H1 (cell line): Measurements from ENCODE around the gene MAP3K13. TPM values are rescaled to one million over a fixed set of nuclear protein-coding genes. Genes with fewer than 3 reads are reported as not detected.

ENCODE experiments used
- CTCF ChIA-PET: fragments of 300-600 bp; sonication (Branson Sonifier 250); formaldehyde crosslinking; loops from one replicate; lab custom pipeline; 2021; ENCODE audit not compliant: partially characterized antibody; lab: Charles Lee
- POLR2A ChIA-PET: fragments of 300-600 bp; sonication (Branson Sonifier 250); formaldehyde crosslinking; loops from one replicate; lab custom pipeline; 2021; ENCODE audit warnings: inconsistent platforms; ENCODE audit not compliant: partially characterized antibody; lab: Charles Lee
- DNase-seq, 2 experiments: peaks; one replicate each; pipeline versions ENCODE4 v3.0.0 to v3.0.0-alpha.2; 2010 to 2022; ENCODE audit warnings: low spot score in 2 of 2, low read depth in 1 of 2, mixed read lengths in 1 of 2
- FAIRE-seq: peaks from 2 replicates; lab custom pipeline; 2011; peaks lifted over from hg19 to GRCh38; lab: Jason Lieb, UNC
- H2AFZ ChIP-seq: 2 replicates; pipeline ENCODE4 v1.8.1; 2012; ENCODE audit warnings: low read length, inconsistent platforms
- H2AK5ac ChIP-seq: 2 replicates; pipeline ENCODE4 v1.6.1; 2013; ENCODE audit warnings: low read depth, low read length
- H2BK120ac ChIP-seq: replicated peaks from 2 replicates; pipeline ENCODE3; 2013; ENCODE audit warnings: low read depth, low read length, inconsistent platforms
- H2BK12ac ChIP-seq: 2 replicates; pipeline ENCODE4 v1.6.1; 2013; ENCODE audit warnings: low read depth, low read length
- H2BK15ac ChIP-seq: 2 replicates; pipeline ENCODE4 v1.6.1; 2013; ENCODE audit warnings: low read length
- H2BK20ac ChIP-seq: 2 replicates; pipeline ENCODE4 v1.6.1; 2013; ENCODE audit warnings: low read length
- H2BK5ac ChIP-seq: 2 replicates; pipeline ENCODE4 v1.6.1; 2013; ENCODE audit warnings: low read depth, low read length
- H3K14ac ChIP-seq: 2 replicates; pipeline ENCODE4 v1.6.1; 2013; ENCODE audit warnings: inconsistent platforms; ENCODE audit not compliant: insufficient read length
- H3K18ac ChIP-seq: 2 replicates; pipeline ENCODE4 v1.6.1; 2013; ENCODE audit warnings: low read length; ENCODE audit errors: extremely low read depth
- H3K23ac ChIP-seq: 2 replicates; pipeline ENCODE4 v1.6.1; 2013; ENCODE audit warnings: inconsistent platforms; ENCODE audit not compliant: insufficient read length
- H3K23me2 ChIP-seq: 2 replicates; pipeline ENCODE4 v1.6.1; 2013; ENCODE audit warnings: low read depth, low read length
- H3K27ac ChIP-seq: 2 replicates; pipeline ENCODE4 v1.6.1; 2011; ENCODE audit warnings: low read depth, low read length, inconsistent platforms
- H3K27me3 ChIP-seq, 4 experiments: replicated peaks in 1 of 4; 1 replicate in 1 of 4; 2 replicates in 3 of 4; pipeline versions ENCODE4 v1.6.1 to v1.8.1; 2011 to 2013; ENCODE audit warnings: low read length in 3 of 4, mild to moderate bottlenecking in 3 of 4, inconsistent platforms in 2 of 4, mixed read lengths in 2 of 4, moderate library complexity in 1 of 4; ENCODE audit not compliant: control insufficient read depth in 3 of 4, insufficient read depth in 3 of 4; ENCODE audit errors: extremely low read depth in 1 of 4
- H3K36me3 ChIP-seq, 4 experiments: 2 replicates each; pipeline versions ENCODE4 v1.6.1 to v1.8.1; 2011 to 2013; ENCODE audit warnings: mild to moderate bottlenecking in 4 of 4, low read length in 3 of 4, moderate library complexity in 2 of 4, control low read depth in 1 of 4, inconsistent platforms in 1 of 4; ENCODE audit not compliant: insufficient read depth in 4 of 4, control insufficient read depth in 2 of 4
- H3K4ac ChIP-seq: replicated peaks from 2 replicates; pipeline ENCODE3; 2013; ENCODE audit warnings: low read length, low read depth, mixed read lengths, inconsistent platforms; ENCODE audit not compliant: insufficient read length
- H3K4me1 ChIP-seq, 4 experiments: replicated peaks in 1 of 4; 1 replicate in 1 of 4; 2 replicates in 3 of 4; pipeline versions ENCODE4 v1.6.1 to v1.8.1; 2011 to 2013; ENCODE audit warnings: low read length in 3 of 4, inconsistent platforms in 2 of 4, mixed read lengths in 1 of 4; ENCODE audit not compliant: insufficient read depth in 4 of 4, control insufficient read depth in 3 of 4
- H3K4me2 ChIP-seq, 2 experiments: 2 replicates each; pipeline versions ENCODE4 v1.6.1 to v1.8.1; 2011 to 2013; ENCODE audit warnings: low read depth in 2 of 2, low read length in 2 of 2, control low read depth in 1 of 2, inconsistent platforms in 1 of 2, mild to moderate bottlenecking in 1 of 2; ENCODE audit not compliant: insufficient read depth in 1 of 2
- H3K4me3 ChIP-seq, 4 experiments: fragments of 200-600, 300-600 bp in 1 of 4; sonication (generic), shearing (Covaris generic), sonication (Bioruptor Twin) in 1 of 4; 2 replicates each; pipeline versions ENCODE4 v1.5.1 to v1.8.1; 2011 to 2016; ENCODE audit warnings: low read length in 4 of 4, low read depth in 3 of 4, control low read depth in 2 of 4, inconsistent platforms in 2 of 4, mild to moderate bottlenecking in 2 of 4, mixed read lengths in 1 of 4, moderate library complexity in 1 of 4; ENCODE audit not compliant: insufficient read depth in 2 of 4; ENCODE audit errors: extremely low read depth in 1 of 4
- H3K56ac ChIP-seq: replicated peaks from 2 replicates; pipeline ENCODE3; 2013; ENCODE audit warnings: low read depth, mild to moderate bottlenecking, mixed read lengths, low read length, inconsistent platforms; ENCODE audit not compliant: insufficient read length
- H3K79me1 ChIP-seq: 2 replicates; pipeline ENCODE4 v1.6.1; 2013; ENCODE audit warnings: low read depth, low read length, control low read depth
- H3K79me2 ChIP-seq, 2 experiments: 2 replicates each; pipeline versions ENCODE4 v1.6.1 to v1.8.1; 2012 to 2013; ENCODE audit warnings: low read length in 2 of 2, mild to moderate bottlenecking in 2 of 2, inconsistent platforms in 1 of 2; ENCODE audit not compliant: insufficient read depth in 2 of 2, control insufficient read depth in 1 of 2
- H3K9ac ChIP-seq, 4 experiments: replicated peaks in 1 of 4; 1 replicate in 1 of 4; 2 replicates in 3 of 4; pipeline versions ENCODE4 v1.6.1 to v1.8.1; 2011 to 2013; ENCODE audit warnings: low read depth in 3 of 4, low read length in 3 of 4, control low read depth in 2 of 4, mild to moderate bottlenecking in 2 of 4, moderate library complexity in 2 of 4, inconsistent platforms in 1 of 4; ENCODE audit errors: extremely low read depth in 1 of 4
- H3K9me3 ChIP-seq, 2 experiments: 2 replicates each; pipeline versions ENCODE4 v1.6.1 to v1.8.1; 2012 to 2013; ENCODE audit warnings: mild to moderate bottlenecking in 2 of 2, moderate library complexity in 2 of 2, control low read depth in 1 of 2, inconsistent platforms in 1 of 2, low read depth in 1 of 2, low read length in 1 of 2, mixed read lengths in 1 of 2; ENCODE audit not compliant: insufficient read depth in 2 of 2
- H4K20me1 ChIP-seq, 2 experiments: replicated peaks in 1 of 2; 2 replicates each; pipeline versions ENCODE3 to v1.8.1; 2011 to 2013; ENCODE audit warnings: inconsistent platforms in 2 of 2, low read length in 2 of 2, mild to moderate bottlenecking in 1 of 2; ENCODE audit not compliant: insufficient read depth in 2 of 2, control insufficient read depth in 1 of 2
- H4K5ac ChIP-seq: 2 replicates; pipeline ENCODE4 v1.6.1; 2013; ENCODE audit warnings: low read length, low read depth, mixed read lengths, inconsistent platforms; ENCODE audit not compliant: insufficient read length
- H4K8ac ChIP-seq: 2 replicates; pipeline ENCODE4 v1.8.0; 2013; ENCODE audit warnings: mild to moderate bottlenecking, moderate library complexity, low read length, inconsistent platforms; ENCODE audit not compliant: insufficient read depth; ENCODE audit errors: extremely low read depth
- H4K91ac ChIP-seq: replicated peaks from 2 replicates; pipeline ENCODE3; 2013; ENCODE audit warnings: low read length, mixed read lengths, inconsistent platforms; ENCODE audit not compliant: insufficient read length
- JUND ChIP-seq: IDR thresholded peaks from 2 replicates; pipeline ENCODE4 v1.6.1; 2011; ENCODE audit warnings: mild to moderate bottlenecking, improper control_type of control experiment, low read length
- NRF1 ChIP-seq: IDR thresholded peaks from 2 replicates; pipeline ENCODE4 v1.6.1; 2011; ENCODE audit warnings: mild to moderate bottlenecking, low read depth, low read length, improper control_type of control experiment
- WGBS, 2 experiments: shearing (Covaris generic) in 1 of 2; methylation state at CpG; one replicate each; pipeline versions ENCODE4 v1.1.6 to v1.1.7; 2013 to 2015; ENCODE audit warnings: low lambda C conversion rate in 2 of 2, mixed read lengths in 2 of 2, inconsistent platforms in 1 of 2, low coverage in 1 of 2, missing lambda C conversion rate in 1 of 2; ENCODE audit not compliant: insufficient replicate concordance in 2 of 2, insufficient coverage in 1 of 2, insufficient read length in 1 of 2; ENCODE audit errors: extremely low coverage in 1 of 2, missing lambda C conversion rate in 1 of 2; 5-methylcytosine and 5-hydroxymethylcytosine counted together
- polyA plus RNA-seq, 7 experiments: library from polyadenylated mRNA; depleted of rRNA in 3 of 7; stranded (reverse) in 5 of 7; unstranded in 2 of 7; fragments of >200 nt in 5 of 7; fragments of 200-250 nt in 2 of 7; gene quantifications; 1 replicate in 5 of 7; 2 replicates in 1 of 7; 4 replicates in 1 of 7; pipeline versions ENCODE4 v1.2.1 to v1.2.3, GENCODE V29; 2011 to 2013; ENCODE audit warnings: missing spikeins in 2 of 7, mixed read lengths in 2 of 7
- total RNA-seq: library from RNA; stranded (reverse); fragmentation: NEBNext Ultra II Directional; extraction: Animal tissue kit (Norgen Biotek cat#: 25700); gene quantifications from 2 replicates; pipeline ENCODE4 v1.2.1, GENCODE V29; 2021

The MAP3K13 gene
- total and polyA plus RNA-seq, 2 of the 8 experiments (the other 6 are each of a cell fraction or from before 2014, with no cell fraction given) = 6.8 to 17.9 TPM

- no peak for TF ChIP-seq NRF1
- TF ChIP-seq JUND = no peak
- TF ChIP-seq, all 59 proteins: peak for 0
- no peak overlapping the region for H3K23ac ChIP-seq
- no peak overlapping the region for H2AFZ ChIP-seq
- H4K20me1 ChIP-seq = no peaks in the 10 kb centered on the region
- WGBS, 2 experiments = 86% methylated on average over 1 of the region's 1 CpG; no CpG with 5 or more reads in 1 of the 2 experiments
- H3K27ac ChIP-seq = no peak overlapping the region
- no peaks in the 10 kb centered on the region for H3K27me3 ChIP-seq
- no peak overlapping the region for H3K4me2 ChIP-seq
- no peak overlapping the region for H2BK5ac ChIP-seq
- ChIA-PET POLR2A (no interaction called here), CTCF (no interaction called here)
- no peaks in the 10 kb centered on the region for H3K23me2 ChIP-seq
- H2BK12ac ChIP-seq = no peak overlapping the region
- H2AK5ac ChIP-seq = no peak overlapping the region
- no peak overlapping the region for H2BK20ac ChIP-seq
- H4K8ac ChIP-seq = no peak overlapping the region
- H3K4ac ChIP-seq = no peak overlapping the region
- H3K79me1 ChIP-seq = no peaks in the 10 kb centered on the region
- H4K5ac ChIP-seq = no peak overlapping the region
- no peak overlapping the region for H2BK120ac ChIP-seq
- H3K4me3 ChIP-seq = no peak overlapping the region
- H3K79me2 ChIP-seq = no peaks in the 10 kb centered on the region
- no peak overlapping the region for H3K14ac ChIP-seq
- H2BK15ac ChIP-seq = no peak overlapping the region
- no peaks in the 10 kb centered on the region for H3K9me3 ChIP-seq
- no peaks in the 10 kb centered on the region for H3K4me1 ChIP-seq
- no peaks in the 10 kb centered on the region for H3K36me3 ChIP-seq
- FAIRE-seq (no peak), DNase-seq (no peak)
- no peak overlapping the region for H3K9ac ChIP-seq
- no peak overlapping the region for H3K56ac ChIP-seq
- H4K91ac ChIP-seq = no peak overlapping the region
- H3K18ac ChIP-seq = no peak overlapping the region
Measured at GRCh38 chr3:185406121-185406620, 43.2 kb downstream of the MAP3K13 start.
